Right lobe of liver (tissue), 4 donors: ENCODE measurements around the gene GALNTL6.

ENCODE experiments used
- CTCF ChIP-seq, 4 donors: fragments of 200-600 bp in 3 of 4; fragments of 450-650 bp in 1 of 4; IDR thresholded peaks; one replicate each; pipeline versions ENCODE4 v1.5.1 to v1.8.0; 2016 to 2022; ENCODE audit warnings: antibody characterized with exemption in 4 of 4, mild to moderate bottlenecking in 2 of 4
- POLR2A ChIP-seq: fragments of 450-650 bp; IDR thresholded peaks from one replicate; pipeline ENCODE4 v1.6.1; 2017; ENCODE audit warnings: antibody characterized with exemption, mild to moderate bottlenecking
- donor health status: DM: no; HTN: no; CAD: no.
- donor health status: DM: no; HTN: no; CAD: no.
- donor health status: DM: no; HTN: yes; CAD: no.

- TF ChIP-seq CTCF (IDR thresholded peaks at IDR 0.05), result no peak
- TF ChIP-seq POLR2A, result no peak
Observed at GRCh38 chr4:173051232-173051631, 1238.0 kb downstream of the GALNTL6 start.
